GM18499 (cell line): Measurements from ENCODE around the gene RAB34.
"Not testable (repeated sequence)": the region's sequence is repeated elsewhere in the genome, so short reads cannot be mapped to it uniquely, and the experiment has no call there.

Experiments used
- ATAC-seq: cut with Tn5 transposase; IDR thresholded peaks from one replicate; pipeline ENCODE4 v1.9.1; 2021; ENCODE audit warnings: moderate number of reproducible peaks; ENCODE audit not compliant: insufficient read depth, unreplicated experiment

The RAB34 gene

GRCh38 chr17:28746611-28747050, 29.0 kb upstream of the RAB34 start:
- ATAC-seq = no peak

- no peak for ATAC-seq
Measured at GRCh38 chr17:28745786-28746411, 28.2 kb upstream of the RAB34 start.

GRCh38 chr17:28744972-28745785, 27.5 kb upstream of the RAB34 start:
- ATAC-seq = no peak

GRCh38 chr17:28744104-28744971, 26.7 kb upstream of the RAB34 start:
- no peak for ATAC-seq

GRCh38 chr17:28743243-28744103, 25.8 kb upstream of the RAB34 start, which contains the start of gene TRAF4:
TRAF4 (plus strand) TSS chr17:28744011; CDS start chr17:28744113, 102 bp downstream.
- ATAC-seq = no peak

GRCh38 chr17:28741358-28742349, 24.0 kb upstream of the RAB34 start:
- ATAC-seq = no peak

- no peak for ATAC-seq
Measured at GRCh38 chr17:28740406-28741357, 23.0 kb upstream of the RAB34 start.

- no peak for ATAC-seq
Measured at GRCh38 chr17:28738680-28739384, 21.2 kb upstream of the RAB34 start.

GRCh38 chr17:28737770-28738679, 20.4 kb upstream of the RAB34 start:
- no peak for ATAC-seq

GRCh38 chr17:28737316-28737715, 19.6 kb upstream of the RAB34 start:
- no peak for ATAC-seq

- not testable (repeated sequence) for ATAC-seq
Measured at GRCh38 chr17:28735913-28736769, 18.5 kb upstream of the RAB34 start.

- ATAC-seq = no peak
Measured at GRCh38 chr17:28735242-28735722, 17.6 kb upstream of the RAB34 start.

GRCh38 chr17:28734712-28735241, 17.1 kb upstream of the RAB34 start:
- ATAC-seq = no peak

GRCh38 chr17:28733346-28733745, 15.7 kb upstream of the RAB34 start:
- ATAC-seq = no peak

GRCh38 chr17:28729950-28730330, 12.3 kb upstream of the RAB34 start:
- no peak for ATAC-seq
